GM18909 (cell line): ENCODE measurements around the gene CIAO2B.
A peak's percentile ranks its signal among the peaks of the same experiment; 100 is the strongest.
"Not testable (repeated sequence)": the region's sequence is repeated elsewhere in the genome, so short reads cannot be mapped to it uniquely, and the experiment has no call there.

Experiments used
- ATAC-seq: cut with Tn5 transposase; IDR thresholded peaks from one replicate; pipeline ENCODE4 v1.9.1; 2021; ENCODE audit warnings: mild to moderate bottlenecking; ENCODE audit not compliant: unreplicated experiment, poor library complexity

The CIAO2B gene

GRCh38 chr16:66958857-66959703 is 24.9 kb upstream of the CIAO2B start:
- no peak for ATAC-seq

GRCh38 chr16:66956154-66956457 is 21.9 kb upstream of the CIAO2B start:
- ATAC-seq: not testable (repeated sequence)

- not testable (repeated sequence) for ATAC-seq
These were observed 21.4 kb upstream of the CIAO2B start for GRCh38 chr16:66955363-66956153.

GRCh38 chr16:66954097-66954659 is 20.0 kb upstream of the CIAO2B start:
- peak; percentile 50 for ATAC-seq

GRCh38 chr16:66953462-66954096 is 19.4 kb upstream of the CIAO2B start:
- ATAC-seq: no peak

GRCh38 chr16:66952430-66953110 is 18.4 kb upstream of the CIAO2B start:
- ATAC-seq: no peak

- no peak for ATAC-seq
These were observed 17.0 kb upstream of the CIAO2B start for GRCh38 chr16:66950971-66951790.

- no peak for ATAC-seq
These were observed 16.2 kb upstream of the CIAO2B start for GRCh38 chr16:66950437-66950836.

- ATAC-seq: no peak
These were observed 15.3 kb upstream of the CIAO2B start for GRCh38 chr16:66949472-66949871.

- ATAC-seq: no peak
These were observed 14.6 kb upstream of the CIAO2B start for GRCh38 chr16:66948837-66949225.

- no peak for ATAC-seq
These were observed 14.1 kb upstream of the CIAO2B start for GRCh38 chr16:66948134-66948836.

- ATAC-seq: peak; percentile 65
These were observed 13.3 kb upstream of the CIAO2B start for GRCh38 chr16:66947302-66948065.

- ATAC-seq: no peak
These were observed 12.7 kb upstream of the CIAO2B start for GRCh38 chr16:66946974-66947301.

GRCh38 chr16:66946541-66946940 is 12.3 kb upstream of the CIAO2B start:
- no peak for ATAC-seq

GRCh38 chr16:66945939-66946338 is 11.7 kb upstream of the CIAO2B start:
- ATAC-seq: no peak

- not testable (repeated sequence) for ATAC-seq
These were observed 10.8 kb upstream of the CIAO2B start for GRCh38 chr16:66944971-66945370.

GRCh38 chr16:66944054-66944441 is 9.8 kb upstream of the CIAO2B start:
- no peak for ATAC-seq

- no peak for ATAC-seq
These were observed 9.3 kb upstream of the CIAO2B start for GRCh38 chr16:66943426-66944053.
